GM21390 (cell line): ENCODE measurements around the gene GGA1.
A peak's percentile ranks its signal among the peaks of the same experiment; 100 is the strongest.

ENCODE experiments used
- ATAC-seq: cut with Tn5 transposase; IDR thresholded peaks from one replicate; pipeline ENCODE4 v1.9.1; 2021; ENCODE audit not compliant: unreplicated experiment

The GGA1 gene

DNA sequence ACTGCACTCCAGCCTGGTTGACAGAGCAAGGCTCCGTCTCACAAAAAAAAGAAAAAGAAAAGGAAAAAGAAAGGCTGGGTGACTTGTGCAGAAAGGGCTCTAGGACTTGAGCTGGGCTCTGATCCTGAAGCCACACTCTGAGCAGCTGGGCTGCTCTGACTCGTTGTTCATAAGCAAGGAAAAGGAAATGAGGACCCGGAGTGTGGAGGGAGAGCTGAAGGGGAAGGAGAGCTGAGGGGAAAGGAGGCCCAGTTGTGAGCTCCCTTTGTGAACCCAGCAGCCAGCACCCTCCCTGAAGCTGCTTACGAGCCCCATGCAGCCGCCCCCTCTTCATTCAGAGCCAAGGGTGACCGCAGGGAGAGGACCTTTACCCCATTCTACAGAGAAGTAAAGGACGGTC lies 18.5 kb downstream of the GGA1 start:
- no peak for ATAC-seq

DNA sequence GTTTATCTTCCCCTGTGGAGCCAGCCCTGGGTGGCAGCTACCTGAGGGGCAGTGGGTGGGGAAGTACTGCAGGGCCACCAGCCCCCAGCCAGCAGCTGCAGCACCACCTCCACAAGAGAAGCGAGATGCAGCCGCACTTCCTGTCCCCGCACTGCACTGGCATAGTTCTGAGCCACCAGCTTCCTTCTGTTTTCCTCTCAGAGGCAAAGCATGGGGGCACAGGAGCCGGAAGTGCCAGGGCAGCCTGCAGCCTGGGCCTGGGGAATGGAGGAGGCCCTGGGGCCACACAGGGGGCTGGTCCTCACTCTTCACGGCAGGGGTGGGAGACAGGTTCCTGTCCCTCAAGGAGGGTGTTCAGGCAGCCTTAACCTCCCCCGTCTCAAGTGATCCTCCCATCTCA lies 18.9 kb downstream of the GGA1 start:
- no peak for ATAC-seq

DNA sequence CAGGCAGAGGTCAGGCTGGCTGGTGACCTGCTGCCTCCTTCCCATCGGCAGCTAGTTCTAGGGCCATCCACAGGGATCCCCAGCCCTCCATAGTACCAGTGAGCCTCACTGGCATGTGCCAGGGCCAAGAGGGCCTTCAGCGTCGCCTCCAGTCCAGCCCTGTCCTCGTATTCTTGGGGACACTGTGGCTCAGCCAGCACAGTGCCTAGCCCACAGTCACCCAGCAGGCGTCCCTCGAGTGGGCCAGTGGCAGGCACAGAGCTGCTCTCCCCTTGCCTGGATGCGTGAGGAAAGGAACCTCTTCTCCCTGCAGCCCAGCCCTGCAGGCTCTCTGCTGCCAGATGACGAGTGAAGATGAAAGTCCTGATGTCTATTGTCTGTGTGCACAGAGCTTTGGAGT lies 20.2 kb downstream of the GGA1 start:
- no peak for ATAC-seq

DNA sequence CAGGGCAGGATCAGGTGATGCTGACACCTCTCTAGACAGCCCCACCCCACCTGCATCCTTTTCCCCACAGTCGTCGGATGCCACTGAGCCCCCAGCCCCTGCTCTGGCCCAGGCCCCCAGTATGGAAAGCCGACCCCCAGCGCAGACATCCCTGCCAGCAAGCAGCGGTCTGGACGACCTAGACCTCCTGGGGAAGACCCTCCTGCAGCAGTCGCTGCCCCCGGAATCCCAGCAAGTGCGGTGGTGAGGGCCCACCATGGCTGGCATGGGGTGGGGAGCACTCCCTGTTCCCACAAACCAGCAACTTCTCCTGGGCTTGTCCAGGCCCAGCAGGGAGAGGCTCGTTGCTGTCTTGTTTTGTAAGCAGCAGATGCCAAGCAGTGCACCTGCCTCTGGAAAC lies 21.3 kb downstream of the GGA1 start:
- no peak for ATAC-seq

DNA sequence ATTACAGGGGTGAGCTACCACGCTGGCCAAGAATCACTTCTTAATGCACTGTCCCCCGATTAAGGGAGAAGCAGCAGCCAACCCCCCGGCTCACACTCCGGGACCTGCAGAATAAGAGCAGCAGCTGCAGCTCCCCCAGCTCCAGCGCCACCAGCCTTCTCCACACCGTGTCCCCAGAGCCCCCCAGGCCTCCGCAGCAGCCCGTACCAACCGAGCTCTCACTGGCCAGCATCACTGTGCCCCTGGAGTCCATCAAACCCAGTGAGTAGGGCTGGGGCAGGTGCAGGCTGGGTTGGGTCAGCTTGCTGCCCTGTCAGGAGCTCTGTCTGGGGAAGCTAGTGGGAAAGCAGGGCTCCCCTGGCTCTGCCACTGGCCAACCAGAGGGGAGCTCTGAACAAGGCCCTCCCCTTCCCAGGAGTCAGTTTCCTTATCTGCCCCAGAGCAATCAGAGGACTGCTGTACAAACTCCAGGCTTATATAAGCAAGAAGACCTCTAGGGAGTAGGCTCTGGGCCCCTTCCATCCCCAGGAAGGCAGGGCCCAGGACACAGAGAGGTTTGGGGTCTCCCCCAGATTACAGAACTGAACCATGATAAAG lies 22.3 kb downstream of the GGA1 start:
- no peak for ATAC-seq

DNA sequence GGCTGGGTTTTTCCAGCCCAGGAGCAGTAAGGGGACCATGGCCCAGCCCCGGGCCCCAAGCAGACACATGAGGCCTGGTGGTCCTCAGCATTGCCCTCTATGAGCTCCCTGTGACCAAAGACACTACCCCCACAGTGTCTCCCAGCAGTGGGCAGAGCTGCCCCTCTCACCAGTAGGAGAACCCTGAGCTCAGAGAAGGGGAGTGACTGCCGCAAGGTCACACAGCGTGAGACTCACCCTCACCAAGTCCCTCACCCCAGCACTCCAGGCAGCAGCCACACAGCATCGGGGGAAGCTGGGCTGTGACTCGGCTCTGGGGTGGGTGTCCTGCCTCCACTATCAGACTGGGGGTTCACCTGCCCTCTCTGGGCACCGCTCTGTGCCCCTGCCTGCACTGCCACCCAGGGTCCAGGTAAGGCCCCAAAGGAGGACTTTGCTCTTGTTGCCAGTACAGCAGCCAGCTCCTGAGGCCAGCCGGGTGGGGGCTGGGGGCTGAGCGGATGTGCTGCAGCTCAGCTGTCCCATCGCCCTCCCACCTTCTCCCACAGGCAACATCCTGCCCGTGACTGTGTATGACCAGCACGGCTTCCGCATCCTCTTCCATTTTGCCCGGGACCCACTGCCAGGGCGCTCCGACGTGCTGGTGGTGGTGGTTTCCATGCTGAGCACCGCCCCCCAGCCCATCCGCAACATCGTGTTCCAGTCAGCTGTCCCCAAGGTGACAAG lies 23.0 kb downstream of the GGA1 start:
- no peak for ATAC-seq

DNA sequence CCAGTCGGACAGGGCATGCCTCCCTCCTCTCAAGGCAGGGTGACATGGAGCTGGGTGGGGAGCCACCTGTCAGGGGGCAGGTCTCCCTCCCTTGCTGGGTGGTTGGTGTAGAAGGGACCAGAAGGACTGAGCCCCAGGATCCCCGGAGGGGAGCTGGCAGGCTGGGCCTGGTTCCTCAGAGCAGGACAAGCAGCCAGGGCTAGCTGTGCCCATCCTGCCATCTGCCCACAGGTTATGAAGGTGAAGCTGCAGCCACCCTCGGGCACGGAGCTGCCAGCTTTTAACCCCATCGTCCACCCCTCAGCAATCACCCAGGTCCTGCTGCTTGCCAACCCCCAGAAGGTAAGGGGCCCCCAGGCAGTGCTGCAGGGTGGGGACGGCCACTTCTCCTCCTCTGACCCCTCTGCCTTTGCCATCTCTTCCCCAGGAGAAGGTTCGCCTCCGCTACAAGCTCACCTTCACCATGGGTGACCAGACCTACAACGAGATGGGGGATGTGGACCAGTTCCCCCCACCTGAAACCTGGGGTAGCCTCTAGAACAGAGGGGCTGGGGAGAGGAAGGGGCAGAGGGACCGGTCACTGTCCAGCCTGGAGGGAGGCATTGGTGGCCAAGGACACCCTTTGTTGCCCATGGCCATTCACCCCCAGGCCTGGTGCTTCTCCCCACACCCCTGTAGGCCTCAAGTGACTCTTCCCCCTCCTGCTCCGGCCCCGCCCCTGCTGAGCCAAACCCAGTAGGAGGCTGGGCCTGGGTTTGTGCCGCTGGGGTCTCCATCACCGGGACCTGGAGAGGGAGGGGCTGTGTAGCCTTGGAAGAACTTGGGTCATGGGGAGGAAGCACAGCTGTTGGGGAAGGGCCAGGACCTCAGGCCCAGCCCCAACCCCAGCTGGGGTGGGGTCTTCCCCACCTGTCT lies 23.8 kb downstream of the GGA1 start:
- ATAC-seq: peak; percentile 7

DNA sequence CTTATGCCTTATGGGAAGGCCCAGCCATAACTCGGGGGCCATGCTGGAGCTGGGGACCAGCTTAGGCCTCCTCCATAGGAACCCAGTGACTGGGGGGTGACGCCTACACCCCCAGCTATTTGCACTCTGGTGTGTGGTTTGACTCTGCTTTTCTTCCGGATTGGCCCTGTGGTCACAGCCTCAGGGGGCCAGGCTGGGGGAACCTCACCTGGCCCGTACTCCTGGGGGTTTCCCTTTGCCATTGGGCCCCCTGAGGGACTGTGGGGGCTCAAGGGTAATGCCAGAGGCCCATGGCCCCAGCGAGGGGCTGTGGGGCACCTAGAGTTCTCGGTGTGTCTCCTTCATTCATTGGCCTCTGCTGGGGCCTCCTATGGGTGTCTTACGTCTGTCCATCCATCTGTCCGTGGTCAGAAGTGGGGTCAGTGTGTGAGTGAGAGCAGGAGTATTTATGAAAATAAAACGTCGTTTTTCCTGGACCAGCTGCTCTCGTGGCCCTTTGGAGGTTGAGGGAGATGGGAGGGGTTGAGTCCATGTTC lies 24.5 kb downstream of the GGA1 start:
- peak; percentile 55 for ATAC-seq

DNA sequence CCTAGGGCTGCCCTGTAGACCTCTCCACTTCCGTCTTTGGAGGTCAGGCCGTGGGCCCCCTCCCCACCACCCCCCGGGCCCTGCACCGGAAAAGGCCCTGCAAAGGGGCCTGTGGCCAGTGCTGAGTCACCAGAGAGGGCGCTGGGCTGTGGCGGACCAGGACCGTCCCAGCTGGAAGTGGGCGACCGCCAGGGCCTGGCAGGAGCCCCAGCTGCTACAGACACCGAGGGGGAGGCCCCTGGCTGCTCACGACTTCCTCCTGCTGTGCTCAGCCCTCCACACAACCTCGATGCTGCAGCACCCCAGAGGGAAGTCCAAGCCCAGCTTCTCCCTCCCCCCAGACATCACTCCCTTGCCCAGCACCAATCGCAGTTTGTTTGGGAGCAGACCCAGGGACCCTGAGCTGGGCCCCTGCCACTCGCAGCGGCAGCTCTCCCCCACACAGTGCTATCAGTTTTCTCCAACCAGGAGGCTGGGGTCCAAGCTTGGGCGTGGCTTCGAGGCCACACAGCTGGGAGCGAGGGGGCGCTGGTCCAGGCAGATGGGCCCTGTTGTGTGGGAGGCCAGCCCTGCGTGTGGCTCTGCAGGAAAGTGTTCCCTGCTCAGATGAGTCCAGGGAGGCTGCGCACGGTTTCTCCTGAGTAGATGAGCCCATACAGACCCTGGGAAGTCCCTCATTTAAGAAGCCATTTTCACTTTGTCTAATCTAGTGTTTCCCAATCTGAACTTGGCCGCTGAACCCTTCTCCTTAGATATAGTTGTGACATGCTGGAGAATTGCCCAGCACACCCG lies 25.2 kb downstream of the GGA1 start:
- ATAC-seq: peak; percentile 40

DNA sequence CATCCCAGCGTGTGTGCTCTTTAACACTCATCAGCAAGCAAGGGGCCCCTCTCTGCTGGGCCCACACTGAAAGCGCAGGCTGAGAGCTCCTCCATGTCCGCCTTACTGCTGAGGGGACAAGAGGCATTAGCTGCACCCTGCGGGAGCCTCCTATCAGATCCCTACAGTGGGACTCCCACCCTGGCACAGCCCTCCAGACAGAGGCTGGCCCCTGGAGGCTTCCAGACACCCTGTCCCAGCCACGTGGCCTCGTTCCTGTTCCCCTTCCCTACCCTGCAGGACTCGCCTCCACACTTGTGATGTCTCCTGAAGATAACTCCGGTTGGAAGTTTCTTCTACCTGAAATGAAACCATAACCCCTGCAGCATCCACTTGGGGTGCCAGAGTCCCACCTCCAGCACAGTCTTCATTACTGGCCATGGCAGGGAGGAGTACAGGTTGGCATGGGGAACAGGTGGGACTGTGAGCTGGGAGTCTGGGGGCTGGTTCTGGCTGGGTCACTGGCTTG lies 25.8 kb downstream of the GGA1 start:
- ATAC-seq: peak; percentile 1

DNA sequence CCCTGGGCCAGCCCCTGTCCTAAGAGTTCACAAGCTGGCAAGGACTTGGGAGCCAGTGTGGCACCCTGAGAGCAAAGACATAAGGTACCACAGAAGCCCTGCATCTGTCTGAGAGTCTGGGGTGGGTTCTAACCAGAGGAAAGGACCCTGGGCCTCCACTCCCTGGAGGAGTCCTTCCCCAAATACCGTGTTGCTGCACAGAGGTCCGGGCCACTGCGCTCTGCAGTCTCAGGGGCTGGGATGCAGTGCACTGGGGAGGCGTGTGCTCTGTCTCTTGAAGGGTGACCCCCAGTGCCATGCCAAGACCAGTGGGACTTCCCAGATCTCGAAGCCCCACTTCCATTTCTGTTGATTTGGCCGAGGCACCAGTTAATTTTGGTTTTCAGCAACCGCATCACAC lies 26.5 kb downstream of the GGA1 start:
- no peak for ATAC-seq

DNA sequence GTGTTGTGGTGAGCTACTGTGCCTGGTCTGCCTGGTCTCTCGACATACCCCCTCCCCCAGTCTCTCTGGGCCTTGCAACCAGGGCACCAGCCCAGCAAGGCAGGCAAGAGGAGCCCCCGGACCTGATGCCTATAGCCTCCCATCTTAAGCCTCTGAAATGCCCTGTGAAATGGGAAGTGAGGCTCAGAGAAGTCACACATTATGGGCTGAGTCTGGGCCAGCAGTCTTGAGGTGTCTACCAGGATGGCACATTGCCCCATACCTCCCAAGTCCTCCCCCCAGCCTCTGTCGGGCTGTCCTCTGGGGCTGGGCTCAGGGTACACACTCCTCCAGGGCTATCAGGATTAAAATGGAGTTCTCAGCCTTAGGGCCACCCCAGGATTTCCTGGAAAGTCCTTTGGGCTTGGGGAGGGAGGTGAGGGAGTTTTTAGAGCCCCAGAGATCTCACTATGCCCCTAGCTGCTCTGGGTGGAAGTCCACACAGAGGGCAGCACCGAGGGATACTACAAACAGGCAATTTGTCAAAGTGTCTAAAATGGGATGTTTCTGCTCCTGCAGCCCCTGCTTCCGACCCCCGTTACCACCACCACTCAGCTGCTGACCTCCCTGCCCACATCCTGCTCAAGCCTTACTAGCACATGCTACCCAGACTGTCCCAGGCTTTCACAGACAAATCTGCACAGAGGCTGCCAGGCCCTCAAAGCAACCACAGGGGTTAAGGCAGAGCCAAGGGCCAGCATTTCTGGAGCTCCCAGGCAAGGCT lies 27.7 kb downstream of the GGA1 start:
- no peak for ATAC-seq

DNA sequence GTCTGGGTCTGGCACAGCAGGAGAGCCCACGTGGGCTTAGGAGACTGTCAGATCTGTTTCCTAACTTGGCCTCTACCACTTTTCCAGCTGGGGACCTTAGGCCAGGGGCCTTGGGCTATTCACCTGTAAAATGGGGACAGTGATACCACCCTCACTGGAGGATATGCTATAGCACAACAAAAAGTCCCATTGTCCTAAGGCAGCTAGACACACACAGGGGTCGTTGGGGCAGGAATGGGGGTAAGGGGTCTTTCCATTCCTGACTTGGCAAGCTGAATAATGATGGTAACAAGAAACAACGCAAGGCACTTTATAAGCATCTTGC lies 28.3 kb downstream of the GGA1 start:
- ATAC-seq: no peak

DNA sequence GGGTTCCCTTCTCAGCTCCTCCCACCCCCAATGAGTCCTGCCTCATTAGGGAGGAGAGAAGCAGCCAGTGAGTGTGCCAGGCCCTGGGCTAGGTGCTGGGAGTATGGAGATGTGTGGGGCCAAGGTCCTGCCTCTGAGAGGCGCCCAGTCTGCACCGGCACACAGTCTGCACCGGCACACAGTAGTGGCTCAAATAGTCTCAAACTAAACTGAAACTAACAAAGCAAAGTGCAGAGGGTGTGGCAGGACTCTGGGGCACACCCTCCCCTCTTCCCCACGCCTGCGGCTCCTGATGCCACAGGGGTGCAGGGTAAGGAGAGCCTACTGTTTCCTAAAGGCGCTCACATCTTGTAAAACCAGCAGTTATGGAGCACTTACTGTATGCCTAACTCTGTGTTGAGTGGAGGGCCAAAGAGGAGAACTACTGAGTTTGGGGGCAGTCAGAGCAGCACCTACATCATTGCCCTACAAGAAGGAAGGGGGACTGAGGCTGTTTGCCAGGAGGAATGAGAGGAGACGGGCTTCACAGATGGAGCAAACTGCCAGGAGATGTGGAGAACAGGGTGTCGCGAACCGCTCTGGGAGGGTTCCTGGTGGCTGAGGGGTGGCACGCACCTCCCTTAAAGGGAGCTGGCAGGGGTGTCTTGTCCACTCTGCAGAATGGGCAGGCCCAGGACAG lies 29.9 kb downstream of the GGA1 start:
- ATAC-seq: no peak

DNA sequence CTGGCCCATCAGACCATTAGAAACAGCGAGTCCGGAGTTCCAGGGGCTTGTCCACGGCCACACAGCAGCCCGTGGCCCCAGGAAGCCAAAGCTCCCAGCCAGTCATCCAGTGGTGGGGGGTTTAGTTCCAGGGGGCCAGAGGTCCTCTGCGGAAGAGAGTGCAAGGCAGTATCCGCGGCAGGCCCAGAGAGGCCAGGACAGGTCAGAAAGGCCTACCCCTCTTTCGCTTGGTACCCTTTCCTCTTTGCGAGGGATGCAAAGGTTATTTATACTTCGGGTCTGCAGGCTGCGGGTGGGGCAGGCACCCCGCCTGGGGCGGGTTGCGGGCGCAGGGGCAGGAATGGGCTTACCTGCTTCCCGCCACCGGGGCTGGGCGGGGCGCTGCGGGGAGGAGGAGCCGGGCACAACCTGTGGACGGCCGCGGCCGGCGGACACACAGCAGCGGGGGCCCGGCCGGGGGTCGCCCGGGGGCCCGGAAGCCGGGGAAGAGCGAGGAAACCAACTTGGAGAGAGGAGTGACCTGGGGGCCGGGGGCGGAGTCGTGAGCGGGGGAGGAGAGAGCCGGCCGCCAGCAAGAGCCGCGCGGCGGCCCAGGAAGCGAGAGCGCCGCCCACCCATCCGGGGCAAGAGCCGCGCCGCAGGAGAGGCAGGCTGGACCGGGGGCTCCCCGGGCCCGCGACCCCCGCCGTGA lies 30.6 kb downstream of the GGA1 start, which contains the start of gene SH3BP1:
SH3BP1 (plus strand) TSS at position 600 of the 691 bp plus-strand sequence. CDS start 119 bp downstream, outside the sequence.
- ATAC-seq: no peak

DNA sequence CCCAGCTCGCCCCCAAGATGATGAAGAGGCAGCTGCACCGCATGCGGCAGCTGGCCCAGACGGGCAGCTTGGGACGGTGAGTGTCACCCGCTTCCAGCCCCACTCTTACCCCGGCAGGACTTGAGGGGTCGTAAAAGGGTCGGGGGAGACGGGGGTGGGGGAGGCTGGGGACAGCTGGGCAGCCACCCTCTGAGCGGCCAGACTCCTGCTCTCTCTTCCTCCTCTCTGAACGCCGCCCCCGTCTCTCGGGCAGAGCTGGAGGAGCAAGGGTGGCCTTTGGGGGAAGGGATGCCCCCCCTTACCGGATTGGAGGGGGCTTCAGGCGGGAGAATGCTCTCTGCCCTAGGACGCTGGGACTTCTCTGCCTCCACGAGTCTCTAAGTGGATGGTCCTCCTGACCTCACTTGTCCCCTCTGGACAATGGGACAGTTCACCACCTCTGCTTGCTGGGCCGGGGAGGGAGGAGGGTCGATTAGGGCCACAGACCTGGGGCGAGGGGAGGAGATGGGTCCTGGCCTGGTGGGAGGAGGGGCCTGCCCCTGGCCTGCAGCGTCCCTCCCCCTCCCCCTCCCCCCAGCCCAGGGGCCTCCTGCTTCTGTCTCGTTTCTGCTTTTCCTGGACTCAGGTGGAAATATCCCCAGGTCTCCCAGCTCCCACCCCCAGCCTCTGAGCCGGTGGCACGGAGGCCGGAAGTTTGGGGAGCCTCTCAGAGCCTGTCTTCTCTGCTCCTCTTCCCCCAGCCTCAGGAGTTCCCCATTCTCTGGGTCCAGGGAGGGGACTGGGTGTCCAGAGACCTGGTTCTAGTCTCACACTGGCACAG lies 31.3 kb downstream of the GGA1 start:
- ATAC-seq: no peak

DNA sequence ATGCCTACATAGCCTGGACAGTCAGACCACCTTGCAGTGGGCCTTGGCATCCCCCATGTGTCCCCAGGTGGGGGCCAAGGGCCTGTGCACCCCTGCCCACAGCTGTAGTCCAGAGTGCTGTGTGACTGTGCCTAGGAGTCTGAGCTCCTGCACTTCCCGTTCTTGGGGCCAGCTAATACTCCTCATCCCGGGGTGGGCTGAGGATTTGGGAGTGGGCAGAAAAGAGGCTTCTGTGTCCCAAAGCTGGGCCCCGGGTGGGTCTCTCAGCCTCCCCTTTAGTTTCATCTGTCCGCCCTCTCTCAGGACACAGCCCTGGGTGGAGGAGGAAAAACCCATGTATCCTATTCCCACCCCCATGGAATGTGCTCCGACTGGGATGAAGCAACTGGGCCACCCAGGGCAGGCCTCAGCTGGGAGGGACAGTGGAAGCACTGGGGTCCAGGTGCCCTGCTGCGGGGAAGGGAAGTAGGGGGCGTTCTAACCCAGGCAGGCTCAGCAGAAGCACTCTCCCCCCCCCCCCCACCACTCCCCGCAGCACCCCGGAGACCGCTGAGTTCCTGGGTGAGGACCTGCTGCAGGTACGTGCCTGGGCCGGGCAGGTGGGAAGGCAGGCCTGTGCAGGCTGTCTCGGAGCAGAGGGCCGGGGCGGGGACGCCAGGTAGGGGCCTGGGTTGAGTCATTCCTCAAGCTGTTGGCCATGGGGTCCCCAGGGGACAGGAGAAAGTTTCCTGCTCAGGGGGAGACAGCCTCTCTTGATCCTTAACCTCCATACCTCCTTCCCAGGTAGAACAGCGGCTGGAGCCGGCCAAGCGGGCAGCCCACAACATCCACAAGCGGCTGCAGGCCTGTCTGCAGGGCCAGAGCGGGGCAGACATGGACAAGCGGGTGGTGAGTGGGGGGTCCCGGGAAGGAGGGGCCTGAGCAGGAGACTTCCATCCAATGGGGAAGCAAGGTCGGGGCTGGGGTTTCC lies 32.2 kb downstream of the GGA1 start:
- ATAC-seq: no peak
